Measurements from ENCODE around the gene VPREB3.

GRCh38 chr22:23796461-23796860, 42.2 kb upstream of the VPREB3 start:
- no peak for TF ChIP-seq POLR2AphosphoS5 (IDR thresholded peaks at IDR 0.05; ENCODE audit: low read depth, low read length)
- TF ChIP-seq POLR2A (IDR thresholded peaks at IDR 0.05; ENCODE audit: low read depth, low read length): no peak
- no peak for TF ChIP-seq POU2F2 (IDR thresholded peaks at IDR 0.05; ENCODE audit: low read depth, low read length)
- no peak for TF ChIP-seq TAF1 (IDR thresholded peaks at IDR 0.05; ENCODE audit: low read depth, low read length)
- no peak for TF ChIP-seq SPI1 (IDR thresholded peaks at IDR 0.05; ENCODE audit: low read depth, low read length)

Data from GM12891 (cell line).